ENCODE data around the gene FMO3. TPM values are rescaled to one million over a fixed set of nuclear protein-coding genes. Genes with fewer than 3 reads are reported as not detected.

FMO3 gene
- total RNA-seq, 1 experiment from 2014 or later, result not detected

DNA sequence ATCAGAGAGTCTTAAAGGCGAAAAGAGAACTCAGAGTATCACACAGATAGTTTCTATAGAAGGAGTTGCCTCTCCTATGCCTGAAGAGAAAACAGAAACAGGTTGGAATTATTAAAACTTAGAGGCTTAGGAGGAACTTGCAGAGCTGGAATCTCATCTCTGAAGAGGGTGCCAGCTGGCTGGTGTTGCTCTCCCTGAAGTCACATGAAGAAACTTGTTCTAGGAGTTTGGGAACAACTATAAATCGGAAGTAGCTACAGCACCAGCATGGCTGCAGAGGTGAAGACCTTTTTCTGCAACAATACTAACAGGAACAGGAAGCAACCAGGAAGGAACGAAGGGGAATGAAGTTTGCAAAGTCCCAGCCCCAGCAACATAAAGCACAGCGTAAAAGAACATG lies 35.8 kb downstream of the FMO3 start:
- no peaks in the 10 kb centered on the region for H3F3A ChIP-seq (ENCODE audit: insufficient read depth, low read depth)
- no peaks in the 10 kb centered on the region for H3K79me2 ChIP-seq (ENCODE audit: low read depth)
- no peak for DNase-seq
- no peak overlapping the region for H3K4me3 ChIP-seq
- H3K4me2 ChIP-seq, result no peak overlapping the region
- no peaks in the 10 kb centered on the region for H3K4me1 ChIP-seq (replicated peaks; ENCODE audit: insufficient read depth)
- TF ChIP-seq, protein P1, sequence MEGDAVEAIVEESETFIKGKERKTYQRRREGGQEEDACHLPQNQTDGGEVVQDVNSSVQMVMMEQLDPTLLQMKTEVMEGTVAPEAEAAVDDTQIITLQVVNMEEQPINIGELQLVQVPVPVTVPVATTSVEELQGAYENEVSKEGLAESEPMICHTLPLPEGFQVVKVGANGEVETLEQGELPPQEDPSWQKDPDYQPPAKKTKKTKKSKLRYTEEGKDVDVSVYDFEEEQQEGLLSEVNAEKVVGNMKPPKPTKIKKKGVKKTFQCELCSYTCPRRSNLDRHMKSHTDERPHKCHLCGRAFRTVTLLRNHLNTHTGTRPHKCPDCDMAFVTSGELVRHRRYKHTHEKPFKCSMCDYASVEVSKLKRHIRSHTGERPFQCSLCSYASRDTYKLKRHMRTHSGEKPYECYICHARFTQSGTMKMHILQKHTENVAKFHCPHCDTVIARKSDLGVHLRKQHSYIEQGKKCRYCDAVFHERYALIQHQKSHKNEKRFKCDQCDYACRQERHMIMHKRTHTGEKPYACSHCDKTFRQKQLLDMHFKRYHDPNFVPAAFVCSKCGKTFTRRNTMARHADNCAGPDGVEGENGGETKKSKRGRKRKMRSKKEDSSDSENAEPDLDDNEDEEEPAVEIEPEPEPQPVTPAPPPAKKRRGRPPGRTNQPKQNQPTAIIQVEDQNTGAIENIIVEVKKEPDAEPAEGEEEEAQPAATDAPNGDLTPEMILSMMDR (conservative IDR thresholded peaks at IDR 0.05), result no peak
- TF ChIP-seq EZH2 (IDR thresholded peaks at IDR 0.05; ENCODE audit: low read depth), result no peak
- ChIA-PET CTCF (no interaction called here), POLR2A (ENCODE audit: unreplicated experiment) (no interaction called here)
- no peaks in the 10 kb centered on the region for H3K36me3 ChIP-seq (ENCODE audit: low read depth)
- no peaks in the 10 kb centered on the region for H3K27me3 ChIP-seq (ENCODE audit: insufficient read depth, low read depth)
- no peaks in the 10 kb centered on the region for H3K9me2 ChIP-seq (ENCODE audit: insufficient read depth)
- no peaks in the 10 kb centered on the region for H3K9me3 ChIP-seq (ENCODE audit: insufficient read depth, low read depth)
- H2AFZ ChIP-seq, result no peak overlapping the region
- BruUV-seq (replicated peaks), result no TSS peak
- H3K27ac ChIP-seq, result no peak overlapping the region
- H4K20me1 ChIP-seq (ENCODE audit: insufficient read depth), result no peaks in the 10 kb centered on the region; the same call in 1 of the 2 replicates
- intact Hi-C loops (cut with micrococcal nuclease; ENCODE audit: unreplicated experiment), result no loop called here

DNA sequence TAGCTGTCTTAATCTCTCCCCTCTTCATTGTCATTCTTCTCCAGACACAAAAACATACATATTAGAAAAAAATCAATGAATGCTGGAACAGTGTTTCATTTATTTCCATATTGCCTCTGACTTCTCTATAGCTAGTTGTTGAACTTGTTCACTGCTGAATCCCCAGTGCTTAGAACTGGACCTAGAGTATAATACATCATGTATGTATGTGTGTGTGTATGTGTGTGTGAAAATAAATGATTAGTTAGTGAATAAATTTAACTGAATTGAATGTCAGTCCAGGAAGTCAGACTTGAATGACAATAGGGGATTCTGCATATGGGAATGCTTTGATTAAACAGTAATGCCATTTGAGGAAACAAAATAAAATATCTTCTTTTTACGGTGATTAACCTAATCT lies 36.4 kb downstream of the FMO3 start:
- no peaks in the 10 kb centered on the region for H3K79me2 ChIP-seq (ENCODE audit: low read depth)
- H3K36me3 ChIP-seq (ENCODE audit: low read depth), result no peaks in the 10 kb centered on the region
- TF ChIP-seq, protein P1 (conservative IDR thresholded peaks at IDR 0.05), result no peak
- no peak for TF ChIP-seq EZH2 (IDR thresholded peaks at IDR 0.05; ENCODE audit: low read depth)
- no peaks in the 10 kb centered on the region for H3K27me3 ChIP-seq (ENCODE audit: insufficient read depth, low read depth)
- POLR2A ChIA-PET (ENCODE audit: unreplicated experiment), result no interaction called here
- H3K9me3 ChIP-seq (ENCODE audit: insufficient read depth, low read depth), result no peaks in the 10 kb centered on the region
- H3F3A ChIP-seq (ENCODE audit: insufficient read depth, low read depth), result no peaks in the 10 kb centered on the region
- CTCF ChIA-PET, result no interaction called here
- no peak overlapping the region for H3K4me3 ChIP-seq
- intact Hi-C loops (cut with micrococcal nuclease; ENCODE audit: unreplicated experiment), result no loop called here
- BruUV-seq (replicated peaks), result no TSS peak
- H3K27ac ChIP-seq, result no peak overlapping the region
- DNase-seq, result no peak
- H3K9me2 ChIP-seq (ENCODE audit: insufficient read depth), result no peaks in the 10 kb centered on the region
- no peaks in the 10 kb centered on the region; the same call in 1 of the 2 replicates for H4K20me1 ChIP-seq (ENCODE audit: insufficient read depth)
- H3K4me2 ChIP-seq, result no peak overlapping the region
- no peaks in the 10 kb centered on the region for H3K4me1 ChIP-seq (replicated peaks; ENCODE audit: insufficient read depth)
- no peak overlapping the region for H2AFZ ChIP-seq

DNA sequence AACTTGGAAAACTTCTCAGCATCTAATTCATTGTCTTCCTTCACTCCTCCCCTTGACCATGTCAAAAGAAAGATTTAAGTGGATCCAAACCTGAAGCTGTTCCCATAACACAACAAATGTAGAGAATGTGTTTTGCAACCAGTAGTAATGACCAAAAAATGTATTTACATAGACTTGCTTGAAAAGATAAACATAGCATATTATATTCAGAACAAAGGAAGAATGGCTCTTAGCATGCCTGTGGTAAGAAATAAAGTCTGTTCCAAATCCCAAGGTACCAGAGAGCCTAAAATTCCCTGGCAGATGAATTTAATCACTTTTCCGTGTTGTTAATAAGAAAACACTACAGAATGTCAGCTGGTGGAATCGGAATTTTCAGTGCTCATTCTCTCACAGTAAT lies 36.8 kb downstream of the FMO3 start:
- no peaks in the 10 kb centered on the region for H3K27me3 ChIP-seq (ENCODE audit: insufficient read depth, low read depth)
- H3K79me2 ChIP-seq (ENCODE audit: low read depth), result no peaks in the 10 kb centered on the region
- H3K9me3 ChIP-seq (ENCODE audit: insufficient read depth, low read depth), result no peaks in the 10 kb centered on the region
- H3K4me3 ChIP-seq, result no peak overlapping the region
- CTCF ChIA-PET, result no interaction called here
- no peak for TF ChIP-seq EZH2 (IDR thresholded peaks at IDR 0.05; ENCODE audit: low read depth)
- TF ChIP-seq, protein P1 (conservative IDR thresholded peaks at IDR 0.05), result no peak
- BruUV-seq (replicated peaks), result no TSS peak
- intact Hi-C loops (cut with micrococcal nuclease; ENCODE audit: unreplicated experiment), result no loop called here
- H2AFZ ChIP-seq, result no peak overlapping the region
- H3K27ac ChIP-seq, result no peak overlapping the region
- H3K9me2 ChIP-seq (ENCODE audit: insufficient read depth), result no peaks in the 10 kb centered on the region
- DNase-seq, result no peak
- no peaks in the 10 kb centered on the region for H3K36me3 ChIP-seq (ENCODE audit: low read depth)
- no peaks in the 10 kb centered on the region for H3F3A ChIP-seq (ENCODE audit: insufficient read depth, low read depth)
- POLR2A ChIA-PET (ENCODE audit: unreplicated experiment), result no interaction called here
- H3K4me1 ChIP-seq (replicated peaks; ENCODE audit: insufficient read depth), result no peaks in the 10 kb centered on the region
- H4K20me1 ChIP-seq (ENCODE audit: insufficient read depth), result no peaks in the 10 kb centered on the region; the same call in 1 of the 2 replicates
- no peak overlapping the region for H3K4me2 ChIP-seq
